ENCODE results near the gene NRP1. TPM values are rescaled to one million over a fixed set of nuclear protein-coding genes. Genes with fewer than 3 reads are reported as not detected.

Gene NRP1
- total RNA-seq, 1 experiment from 2014 or later: 3.0 TPM

DNA sequence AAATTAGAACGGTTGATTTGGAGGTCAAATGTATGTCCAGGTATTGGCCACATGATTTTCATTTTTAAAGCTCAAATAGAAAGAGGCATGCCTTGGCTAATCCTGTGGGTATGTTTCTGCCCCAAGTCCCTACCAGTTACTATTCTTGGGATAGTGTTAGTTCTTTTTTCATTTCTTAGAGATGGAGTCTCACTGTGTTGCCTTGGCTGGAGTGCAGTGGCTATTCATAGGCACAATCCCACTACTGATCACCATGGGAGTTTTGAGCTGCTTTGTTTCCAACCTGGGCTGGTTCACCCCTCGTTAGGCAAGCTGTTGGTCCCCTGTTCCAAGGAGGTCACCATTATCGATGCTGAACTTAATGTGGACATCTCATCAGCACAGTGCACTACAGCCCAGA, 46.3 kb downstream of the NRP1 start (continued):
- TF ChIP-seq SOX15 (CRISPR knock-in tag; IDR thresholded peaks at IDR 0.05) (no peak), ZNF317 (CRISPR knock-in tag; IDR thresholded peaks at IDR 0.05; ENCODE audit: borderline replicate concordance, low read depth) (no peak), ZNF232 (CRISPR knock-in tag; IDR thresholded peaks at IDR 0.05) (no peak), JUN (CRISPR knock-in tag; IDR thresholded peaks at IDR 0.05) (no peak), ZNF263 (CRISPR knock-in tag; IDR thresholded peaks at IDR 0.05; ENCODE audit: low read depth) (no peak)
- TF ChIP-seq, protein P1, sequence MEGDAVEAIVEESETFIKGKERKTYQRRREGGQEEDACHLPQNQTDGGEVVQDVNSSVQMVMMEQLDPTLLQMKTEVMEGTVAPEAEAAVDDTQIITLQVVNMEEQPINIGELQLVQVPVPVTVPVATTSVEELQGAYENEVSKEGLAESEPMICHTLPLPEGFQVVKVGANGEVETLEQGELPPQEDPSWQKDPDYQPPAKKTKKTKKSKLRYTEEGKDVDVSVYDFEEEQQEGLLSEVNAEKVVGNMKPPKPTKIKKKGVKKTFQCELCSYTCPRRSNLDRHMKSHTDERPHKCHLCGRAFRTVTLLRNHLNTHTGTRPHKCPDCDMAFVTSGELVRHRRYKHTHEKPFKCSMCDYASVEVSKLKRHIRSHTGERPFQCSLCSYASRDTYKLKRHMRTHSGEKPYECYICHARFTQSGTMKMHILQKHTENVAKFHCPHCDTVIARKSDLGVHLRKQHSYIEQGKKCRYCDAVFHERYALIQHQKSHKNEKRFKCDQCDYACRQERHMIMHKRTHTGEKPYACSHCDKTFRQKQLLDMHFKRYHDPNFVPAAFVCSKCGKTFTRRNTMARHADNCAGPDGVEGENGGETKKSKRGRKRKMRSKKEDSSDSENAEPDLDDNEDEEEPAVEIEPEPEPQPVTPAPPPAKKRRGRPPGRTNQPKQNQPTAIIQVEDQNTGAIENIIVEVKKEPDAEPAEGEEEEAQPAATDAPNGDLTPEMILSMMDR (IDR thresholded peaks at IDR 0.05): no peak

GRCh38 chr10:33287112-33287511, 47.4 kb downstream of the NRP1 start:
- TF ChIP-seq, protein P2, sequence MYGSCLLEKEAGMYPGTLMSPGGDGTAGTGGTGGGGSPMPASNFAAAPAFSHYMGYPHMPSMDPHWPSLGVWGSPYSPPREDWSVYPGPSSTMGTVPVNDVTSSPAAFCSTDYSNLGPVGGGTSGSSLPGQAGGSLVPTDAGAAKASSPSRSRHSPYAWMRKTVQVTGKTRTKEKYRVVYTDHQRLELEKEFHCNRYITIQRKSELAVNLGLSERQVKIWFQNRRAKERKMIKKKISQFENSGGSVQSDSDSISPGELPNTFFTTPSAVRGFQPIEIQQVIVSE (CRISPR knock-in tag; IDR thresholded peaks at IDR 0.05; ENCODE audit: borderline replicate concordance): no peak
- TF ChIP-seq TP53 (CRISPR knock-in tag; IDR thresholded peaks at IDR 0.05): no peak
- ATAC-seq (no peak), DNase-seq (ENCODE audit: low spot score) (no peak)
- ChIA-PET CTCF (interaction anchor here (0.5 kb wide), 1 partner anchor 1035 kb away, joined by 5 read pairs; no protein-coding TSS in a partner anchor), POLR2A (no interaction called here)
- Mint-ChIP-seq H3K27ac (no peak overlapping the region), H3K36me3 (no peaks in the 10 kb centered on the region), H3K27me3 (ENCODE audit: low read depth) (no peaks in the 10 kb centered on the region), H3K4me3 (no peak overlapping the region), H3K9me3 (no peaks in the 10 kb centered on the region), H3K4me1 (peaks cover 27% of the 10 kb centered on the region)

GRCh38 chr10:33286157-33286934, 48.1 kb downstream of the NRP1 start:
- ATAC-seq (no peak), DNase-seq (ENCODE audit: low spot score) (no peak)
- ChIA-PET CTCF (interaction anchor here (0.5 to 1.1 kb wide), 2 partner anchors 220 to 1035 kb away, joined by 4 to 5 read pairs; no protein-coding TSS in a partner anchor), POLR2A (no interaction called here)
- H3K27ac Mint-ChIP-seq: no peak overlapping the region
- TF ChIP-seq, protein P3, sequence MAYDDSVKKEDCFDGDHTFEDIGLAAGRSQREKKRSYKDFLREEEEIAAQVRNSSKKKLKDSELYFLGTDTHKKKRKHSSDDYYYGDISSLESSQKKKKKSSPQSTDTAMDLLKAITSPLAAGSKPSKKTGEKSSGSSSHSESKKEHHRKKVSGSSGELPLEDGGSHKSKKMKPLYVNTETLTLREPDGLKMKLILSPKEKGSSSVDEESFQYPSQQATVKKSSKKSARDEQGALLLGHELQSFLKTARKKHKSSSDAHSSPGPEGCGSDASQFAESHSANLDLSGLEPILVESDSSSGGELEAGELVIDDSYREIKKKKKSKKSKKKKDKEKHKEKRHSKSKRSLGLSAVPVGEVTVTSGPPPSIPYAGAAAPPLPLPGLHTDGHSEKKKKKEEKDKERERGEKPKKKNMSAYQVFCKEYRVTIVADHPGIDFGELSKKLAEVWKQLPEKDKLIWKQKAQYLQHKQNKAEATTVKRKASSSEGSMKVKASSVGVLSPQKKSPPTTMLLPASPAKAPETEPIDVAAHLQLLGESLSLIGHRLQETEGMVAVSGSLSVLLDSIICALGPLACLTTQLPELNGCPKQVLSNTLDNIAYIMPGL (CRISPR knock-in tag; IDR thresholded peaks at IDR 0.05): no peak
- TF ChIP-seq, protein P4, sequence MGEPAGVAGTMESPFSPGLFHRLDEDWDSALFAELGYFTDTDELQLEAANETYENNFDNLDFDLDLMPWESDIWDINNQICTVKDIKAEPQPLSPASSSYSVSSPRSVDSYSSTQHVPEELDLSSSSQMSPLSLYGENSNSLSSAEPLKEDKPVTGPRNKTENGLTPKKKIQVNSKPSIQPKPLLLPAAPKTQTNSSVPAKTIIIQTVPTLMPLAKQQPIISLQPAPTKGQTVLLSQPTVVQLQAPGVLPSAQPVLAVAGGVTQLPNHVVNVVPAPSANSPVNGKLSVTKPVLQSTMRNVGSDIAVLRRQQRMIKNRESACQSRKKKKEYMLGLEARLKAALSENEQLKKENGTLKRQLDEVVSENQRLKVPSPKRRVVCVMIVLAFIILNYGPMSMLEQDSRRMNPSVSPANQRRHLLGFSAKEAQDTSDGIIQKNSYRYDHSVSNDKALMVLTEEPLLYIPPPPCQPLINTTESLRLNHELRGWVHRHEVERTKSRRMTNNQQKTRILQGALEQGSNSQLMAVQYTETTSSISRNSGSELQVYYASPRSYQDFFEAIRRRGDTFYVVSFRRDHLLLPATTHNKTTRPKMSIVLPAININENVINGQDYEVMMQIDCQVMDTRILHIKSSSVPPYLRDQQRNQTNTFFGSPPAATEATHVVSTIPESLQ (CRISPR knock-in tag; IDR thresholded peaks at IDR 0.05): no peak
- TF ChIP-seq ERG (CRISPR knock-in tag; IDR thresholded peaks at IDR 0.05) (no peak), E2F1 (CRISPR knock-in tag; IDR thresholded peaks at IDR 0.05) (no peak)
- TF ChIP-seq, protein P5, sequence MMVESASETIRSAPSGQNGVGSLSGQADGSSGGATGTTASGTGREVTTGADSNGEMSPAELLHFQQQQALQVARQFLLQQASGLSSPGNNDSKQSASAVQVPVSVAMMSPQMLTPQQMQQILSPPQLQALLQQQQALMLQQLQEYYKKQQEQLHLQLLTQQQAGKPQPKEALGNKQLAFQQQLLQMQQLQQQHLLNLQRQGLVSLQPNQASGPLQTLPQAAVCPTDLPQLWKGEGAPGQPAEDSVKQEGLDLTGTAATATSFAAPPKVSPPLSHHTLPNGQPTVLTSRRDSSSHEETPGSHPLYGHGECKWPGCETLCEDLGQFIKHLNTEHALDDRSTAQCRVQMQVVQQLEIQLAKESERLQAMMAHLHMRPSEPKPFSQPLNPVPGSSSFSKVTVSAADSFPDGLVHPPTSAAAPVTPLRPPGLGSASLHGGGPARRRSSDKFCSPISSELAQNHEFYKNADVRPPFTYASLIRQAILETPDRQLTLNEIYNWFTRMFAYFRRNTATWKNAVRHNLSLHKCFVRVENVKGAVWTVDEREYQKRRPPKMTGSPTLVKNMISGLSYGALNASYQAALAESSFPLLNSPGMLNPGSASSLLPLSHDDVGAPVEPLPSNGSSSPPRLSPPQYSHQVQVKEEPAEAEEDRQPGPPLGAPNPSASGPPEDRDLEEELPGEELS (CRISPR knock-in tag; IDR thresholded peaks at IDR 0.05): no peak
- peaks cover 21% of the 10 kb centered on the region for H3K4me1 Mint-ChIP-seq
- H3K4me3 Mint-ChIP-seq: no peak overlapping the region
- no peaks in the 10 kb centered on the region for H3K36me3 Mint-ChIP-seq
- H3K9me3 Mint-ChIP-seq: no peaks in the 10 kb centered on the region
- H3K27me3 Mint-ChIP-seq (ENCODE audit: low read depth): no peaks in the 10 kb centered on the region

All from WTC11 (cell line).